ENCODE results near the gene RNF186. TPM values are rescaled to one million over a fixed set of nuclear protein-coding genes. Genes with fewer than 3 reads are reported as not detected.

Gene RNF186
- total and polyA plus RNA-seq, 2 of the 13 experiments (the other 11 are each of a cell fraction or from before 2014, with no cell fraction given) = 0.07 to 0.20 TPM

- 77% methylated on average over 5 of the region's 5 CpGs for WGBS (ENCODE audit: low lambda C conversion rate)
- FAIRE-seq = no peak
- Histone ChIP-seq H3K4me2 (ENCODE audit: low read depth, low read length) (no peak overlapping the region), H3K9ac (ENCODE audit: insufficient read depth, low read depth, low read length) (no peak overlapping the region), H3K9me3 (ENCODE audit: low read length) (no peaks in the 10 kb centered on the region), H2AFZ (ENCODE audit: low read length) (no peak overlapping the region), H3K79me2 (ENCODE audit: insufficient read depth, low read length) (no peaks in the 10 kb centered on the region), H3K27ac (ENCODE audit: extremely low read length, insufficient read depth, low read length) (no peak overlapping the region), H3K36me3 (replicated peaks in 1 of 2; ENCODE audit: control insufficient read depth in 1 of 2, insufficient read depth in 2 of 2, low read length in 2 of 2) (no peaks in the 10 kb centered on the region), H4K20me1 (ENCODE audit: insufficient read depth, low read length) (no peaks in the 10 kb centered on the region), H3K27me3 (ENCODE audit: control insufficient read depth in 1 of 2, insufficient read depth in 2 of 2, low read length in 2 of 2) (no peaks in the 10 kb centered on the region; a peak in 1 of 5 replicates), H3K4me3 (replicated peaks in 1 of 3; ENCODE audit: insufficient read depth in 1 of 3, low read depth in 2 of 3, low read length in 3 of 3) (no peak overlapping the region), H3K4me1 (ENCODE audit: insufficient read depth, low read length) (peaks cover 3% of the 10 kb centered on the region)
- in situ Hi-C loops (cut with HindIII; ENCODE audit: extremely low pct_ligation_motif_present, low pct_unique_long_range_greater_than_20kb) = loop anchor here (5.0 kb wide), 2 partner anchors 47 to 102 kb away; no protein-coding TSS in a partner anchor
- no peak for DNase-seq (ENCODE audit: low spot score)
- BruUV-seq (replicated peaks) = no TSS peak
- TF ChIP-seq, protein P1, sequence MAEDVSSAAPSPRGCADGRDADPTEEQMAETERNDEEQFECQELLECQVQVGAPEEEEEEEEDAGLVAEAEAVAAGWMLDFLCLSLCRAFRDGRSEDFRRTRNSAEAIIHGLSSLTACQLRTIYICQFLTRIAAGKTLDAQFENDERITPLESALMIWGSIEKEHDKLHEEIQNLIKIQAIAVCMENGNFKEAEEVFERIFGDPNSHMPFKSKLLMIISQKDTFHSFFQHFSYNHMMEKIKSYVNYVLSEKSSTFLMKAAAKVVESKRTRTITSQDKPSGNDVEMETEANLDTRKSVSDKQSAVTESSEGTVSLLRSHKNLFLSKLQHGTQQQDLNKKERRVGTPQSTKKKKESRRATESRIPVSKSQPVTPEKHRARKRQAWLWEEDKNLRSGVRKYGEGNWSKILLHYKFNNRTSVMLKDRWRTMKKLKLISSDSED (CRISPR knock-in tag; IDR thresholded peaks at IDR 0.05) = no peak
- TF ChIP-seq, protein P2, sequence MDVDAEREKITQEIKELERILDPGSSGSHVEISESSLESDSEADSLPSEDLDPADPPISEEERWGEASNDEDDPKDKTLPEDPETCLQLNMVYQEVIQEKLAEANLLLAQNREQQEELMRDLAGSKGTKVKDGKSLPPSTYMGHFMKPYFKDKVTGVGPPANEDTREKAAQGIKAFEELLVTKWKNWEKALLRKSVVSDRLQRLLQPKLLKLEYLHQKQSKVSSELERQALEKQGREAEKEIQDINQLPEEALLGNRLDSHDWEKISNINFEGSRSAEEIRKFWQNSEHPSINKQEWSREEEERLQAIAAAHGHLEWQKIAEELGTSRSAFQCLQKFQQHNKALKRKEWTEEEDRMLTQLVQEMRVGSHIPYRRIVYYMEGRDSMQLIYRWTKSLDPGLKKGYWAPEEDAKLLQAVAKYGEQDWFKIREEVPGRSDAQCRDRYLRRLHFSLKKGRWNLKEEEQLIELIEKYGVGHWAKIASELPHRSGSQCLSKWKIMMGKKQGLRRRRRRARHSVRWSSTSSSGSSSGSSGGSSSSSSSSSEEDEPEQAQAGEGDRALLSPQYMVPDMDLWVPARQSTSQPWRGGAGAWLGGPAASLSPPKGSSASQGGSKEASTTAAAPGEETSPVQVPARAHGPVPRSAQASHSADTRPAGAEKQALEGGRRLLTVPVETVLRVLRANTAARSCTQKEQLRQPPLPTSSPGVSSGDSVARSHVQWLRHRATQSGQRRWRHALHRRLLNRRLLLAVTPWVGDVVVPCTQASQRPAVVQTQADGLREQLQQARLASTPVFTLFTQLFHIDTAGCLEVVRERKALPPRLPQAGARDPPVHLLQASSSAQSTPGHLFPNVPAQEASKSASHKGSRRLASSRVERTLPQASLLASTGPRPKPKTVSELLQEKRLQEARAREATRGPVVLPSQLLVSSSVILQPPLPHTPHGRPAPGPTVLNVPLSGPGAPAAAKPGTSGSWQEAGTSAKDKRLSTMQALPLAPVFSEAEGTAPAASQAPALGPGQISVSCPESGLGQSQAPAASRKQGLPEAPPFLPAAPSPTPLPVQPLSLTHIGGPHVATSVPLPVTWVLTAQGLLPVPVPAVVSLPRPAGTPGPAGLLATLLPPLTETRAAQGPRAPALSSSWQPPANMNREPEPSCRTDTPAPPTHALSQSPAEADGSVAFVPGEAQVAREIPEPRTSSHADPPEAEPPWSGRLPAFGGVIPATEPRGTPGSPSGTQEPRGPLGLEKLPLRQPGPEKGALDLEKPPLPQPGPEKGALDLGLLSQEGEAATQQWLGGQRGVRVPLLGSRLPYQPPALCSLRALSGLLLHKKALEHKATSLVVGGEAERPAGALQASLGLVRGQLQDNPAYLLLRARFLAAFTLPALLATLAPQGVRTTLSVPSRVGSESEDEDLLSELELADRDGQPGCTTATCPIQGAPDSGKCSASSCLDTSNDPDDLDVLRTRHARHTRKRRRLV (CRISPR knock-in tag; IDR thresholded peaks at IDR 0.05) = no peak
- TF ChIP-seq ZNF557 (CRISPR knock-in tag; IDR thresholded peaks at IDR 0.05) (no peak), ZBTB10 (CRISPR knock-in tag; IDR thresholded peaks at IDR 0.05; ENCODE audit: borderline replicate concordance) (no peak), ZNF75D (CRISPR knock-in tag; IDR thresholded peaks at IDR 0.05; ENCODE audit: borderline replicate concordance) (no peak), ZNF337 (CRISPR knock-in tag; IDR thresholded peaks at IDR 0.05; ENCODE audit: borderline replicate concordance, low read depth) (no peak), PCBP2 (optimal IDR thresholded peaks at IDR 0.05; ENCODE audit: low read depth, low read length, poor library complexity, severe bottlenecking) (no peak), LCORL (IDR thresholded peaks at IDR 0.05) (no peak), LCORL (CRISPR knock-in tag; IDR thresholded peaks at IDR 0.05) (no peak), EEA1 (CRISPR knock-in tag; IDR thresholded peaks at IDR 0.05; ENCODE audit: borderline replicate concordance) (no peak), IKZF1 (IDR thresholded peaks at IDR 0.05) (no peak), ETV5 (CRISPR knock-in tag; IDR thresholded peaks at IDR 0.05; ENCODE audit: borderline replicate concordance) (no peak)
- TF ChIP-seq, protein P3, sequence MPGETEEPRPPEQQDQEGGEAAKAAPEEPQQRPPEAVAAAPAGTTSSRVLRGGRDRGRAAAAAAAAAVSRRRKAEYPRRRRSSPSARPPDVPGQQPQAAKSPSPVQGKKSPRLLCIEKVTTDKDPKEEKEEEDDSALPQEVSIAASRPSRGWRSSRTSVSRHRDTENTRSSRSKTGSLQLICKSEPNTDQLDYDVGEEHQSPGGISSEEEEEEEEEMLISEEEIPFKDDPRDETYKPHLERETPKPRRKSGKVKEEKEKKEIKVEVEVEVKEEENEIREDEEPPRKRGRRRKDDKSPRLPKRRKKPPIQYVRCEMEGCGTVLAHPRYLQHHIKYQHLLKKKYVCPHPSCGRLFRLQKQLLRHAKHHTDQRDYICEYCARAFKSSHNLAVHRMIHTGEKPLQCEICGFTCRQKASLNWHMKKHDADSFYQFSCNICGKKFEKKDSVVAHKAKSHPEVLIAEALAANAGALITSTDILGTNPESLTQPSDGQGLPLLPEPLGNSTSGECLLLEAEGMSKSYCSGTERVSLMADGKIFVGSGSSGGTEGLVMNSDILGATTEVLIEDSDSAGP (CRISPR knock-in tag; IDR thresholded peaks at IDR 0.05; ENCODE audit: borderline replicate concordance) = no peak
- ChIA-PET POLR2A (no interaction called here), CTCF (ENCODE audit: low intra/inter-chr PET ratio, low total read pairs) (no interaction called here)
- no peak for ATAC-seq
- intact Hi-C loops (cut with micrococcal nuclease; ENCODE audit: unreplicated experiment) = no loop called here
These were observed 50.2 kb downstream of the RNF186 start for GRCh38 chr1:19764848-19765247.

Data from HepG2 (cell line).